HFFc6 (cell line): ENCODE results near the gene ENTPD8. TPM values are rescaled to one million over a fixed set of nuclear protein-coding genes. Genes with fewer than 3 reads are reported as not detected.

Source experiments
- DNase-seq: peaks from one replicate; pipeline ENCODE4 v3.0.0-alpha.2; 2018
- H3K27ac Mint-ChIP-seq: 2 replicates; pipeline ENCODE4 v1.8.0; 2020; ENCODE audit warnings: mild to moderate bottlenecking, mixed read lengths
- H3K27me3 Mint-ChIP-seq: 2 replicates; pipeline ENCODE4 v1.8.0; 2021; ENCODE audit warnings: mild to moderate bottlenecking, moderate library complexity, mixed read lengths; ENCODE audit not compliant: insufficient read depth
- H3K36me3 Mint-ChIP-seq: 2 replicates; pipeline ENCODE4 v1.8.0; 2021; ENCODE audit warnings: low read depth, mixed read lengths
- H3K4me1 Mint-ChIP-seq: 2 replicates; pipeline ENCODE4 v1.8.0; 2020; ENCODE audit warnings: low read depth, mixed read lengths
- H3K4me3 Mint-ChIP-seq: 2 replicates; pipeline ENCODE4 v1.8.0; 2020; ENCODE audit warnings: mild to moderate bottlenecking, moderate library complexity, mixed read lengths
- H3K9me3 Mint-ChIP-seq: 2 replicates; pipeline ENCODE4 v1.8.0; 2020; ENCODE audit warnings: mild to moderate bottlenecking, mixed read lengths
- CTCF ChIP-seq: fragments of 200-600 bp; sonication (generic); IDR thresholded peaks from 2 replicates; pipeline ENCODE4 v1.5.0; 2021; ENCODE audit warnings: antibody characterized with exemption, mild to moderate bottlenecking
- total RNA-seq, 6 experiments: library from RNA; stranded (reverse); fragmentation: NEBNext Ultra II Directional; extraction: Animal tissue kit (Norgen Biotek cat#: 25700); gene quantifications; 2 replicates in 1 of 6; 3 replicates in 5 of 6; pipeline ENCODE4 v1.2.3, GENCODE V29; 2021

Gene ENTPD8
- total RNA-seq, 6 experiments from 2014 or later = not detected

- Mint-ChIP-seq H3K27ac (no peak overlapping the region), H3K27me3 (peaks cover 7% of the 10 kb centered on the region), H3K36me3 (peaks cover 8% of the 10 kb centered on the region), H3K9me3 (no peaks in the 10 kb centered on the region), H3K4me3 (no peak overlapping the region), H3K4me1 (peaks cover 12% of the 10 kb centered on the region)
- peak; percentile 84 for TF ChIP-seq CTCF
- DNase-seq = no peak
Measured at GRCh38 chr9:137406876-137407589, 34.1 kb downstream of the ENTPD8 start.

- H3K36me3 Mint-ChIP-seq = peaks cover 8% of the 10 kb centered on the region
- H3K4me3 Mint-ChIP-seq = peak overlapping the region; percentile 51
- H3K9me3 Mint-ChIP-seq = no peaks in the 10 kb centered on the region
- H3K27ac Mint-ChIP-seq = no peak overlapping the region
- TF ChIP-seq CTCF = no peak
- H3K27me3 Mint-ChIP-seq = peaks cover 7% of the 10 kb centered on the region
- peaks cover 8% of the 10 kb centered on the region for H3K4me1 Mint-ChIP-seq
- DNase-seq = no peak
Measured at GRCh38 chr9:137406085-137406760, 34.9 kb downstream of the ENTPD8 start.

GRCh38 chr9:137405677-137406081 is 35.5 kb downstream of the ENTPD8 start:
- Mint-ChIP-seq H3K27me3 (peaks cover 7% of the 10 kb centered on the region), H3K9me3 (no peaks in the 10 kb centered on the region), H3K36me3 (peaks cover 8% of the 10 kb centered on the region), H3K27ac (no peak overlapping the region), H3K4me3 (peak overlapping the region; percentile 51), H3K4me1 (peaks cover 8% of the 10 kb centered on the region)
- no peak for TF ChIP-seq CTCF
- DNase-seq = no peak

GRCh38 chr9:137404961-137405567 is 36.1 kb downstream of the ENTPD8 start:
- Mint-ChIP-seq H3K4me3 (no peak overlapping the region), H3K9me3 (no peaks in the 10 kb centered on the region), H3K4me1 (peaks cover 8% of the 10 kb centered on the region), H3K27ac (no peak overlapping the region), H3K27me3 (peaks cover 7% of the 10 kb centered on the region), H3K36me3 (peaks cover 8% of the 10 kb centered on the region)
- DNase-seq = no peak
- no peak for TF ChIP-seq CTCF

GRCh38 chr9:137403269-137403668 is 37.9 kb downstream of the ENTPD8 start:
- Mint-ChIP-seq H3K4me3 (no peak overlapping the region), H3K27ac (no peak overlapping the region), H3K27me3 (peaks cover 3% of the 10 kb centered on the region; the same call in 1 of the 2 replicates), H3K9me3 (no peaks in the 10 kb centered on the region), H3K36me3 (peaks cover 13% of the 10 kb centered on the region), H3K4me1 (peaks cover 8% of the 10 kb centered on the region)
- no peak for DNase-seq
- no peak for TF ChIP-seq CTCF
